PC-3 (cell line): ENCODE data around the gene ACR. TPM values are rescaled to one million over a fixed set of nuclear protein-coding genes. Genes with fewer than 3 reads are reported as not detected.
"Not testable (repeated sequence)": the region's sequence is repeated elsewhere in the genome, so short reads cannot be mapped to it uniquely, and the experiment has no call there.

Experiments used
- ATAC-seq: fragments of 200-7000 bp; cut with Tn5 transposase; 2 replicates; pipeline ENCODE4 v1.9.1; 2020; ENCODE audit warnings: mild to moderate bottlenecking, moderate library complexity
- BruUV-seq: library from RNA; stranded (reverse); fragments of 400-500 nt; replicated peaks from 2 replicates; lab custom pipeline; 2021; lab: Mats Ljungman, UMichigan
- CTCF ChIA-PET: fragments of 300-600 bp; sonication (Branson Sonifier 250); formaldehyde crosslinking; loops from one replicate; lab custom pipeline; 2022; ENCODE audit warnings: antibody characterized with exemption; lab: Charles Lee
- POLR2A ChIA-PET: fragments of 300-600 bp; sonication (Branson Sonifier 250); formaldehyde crosslinking; loops from one replicate; lab custom pipeline; 2022; ENCODE audit warnings: antibody characterized with exemption; ENCODE audit not compliant: unreplicated experiment; lab: Charles Lee
- DNase-seq: peaks from one replicate; pipeline ENCODE4 v3.0.0-alpha.2; 2015
- H2AFZ ChIP-seq: fragments of 300-600 bp; sonication (generic); 2 replicates; pipeline ENCODE4 v1.6.0; 2016; ENCODE audit warnings: antibody characterized with exemption, low read length
- H3F3A ChIP-seq: fragments of 300-600 bp; sonication (generic); one replicate; pipeline ENCODE4 v1.6.0; 2017; ENCODE audit warnings: antibody characterized with exemption, low read length, control low read depth, mild to moderate bottlenecking; ENCODE audit not compliant: unreplicated experiment
- H3K27ac ChIP-seq: fragments of 300-600 bp; sonication (generic); 2 replicates; pipeline ENCODE4 v1.5.1; 2016; ENCODE audit warnings: mild to moderate bottlenecking, low read length
- H3K27me3 ChIP-seq: fragments of 300-600 bp; sonication (generic); 2 replicates; pipeline ENCODE4 v1.6.1; 2016; ENCODE audit warnings: low read length, mixed read lengths
- H3K36me3 ChIP-seq: fragments of 300-600 bp; sonication (generic); 2 replicates; pipeline ENCODE4 v1.6.1; 2016; ENCODE audit warnings: low read depth, mixed run types, low read length, mixed read lengths
- H3K4me1 ChIP-seq: fragments of 300-600 bp; sonication (generic); 2 replicates; pipeline ENCODE4 v1.5.1; 2016; ENCODE audit warnings: low read length; ENCODE audit not compliant: insufficient read depth
- H3K4me2 ChIP-seq: fragments of 300-600 bp; sonication (generic); 2 replicates; pipeline ENCODE4 v1.6.0; 2016; ENCODE audit warnings: low read length
- H3K4me3 ChIP-seq: fragments of 300-600 bp; sonication (generic); 2 replicates; pipeline ENCODE4 v1.5.1; 2016; ENCODE audit warnings: mild to moderate bottlenecking, low read length, mixed read lengths
- H3K79me2 ChIP-seq: fragments of 300-600 bp; sonication (generic); 2 replicates; pipeline ENCODE4 v1.6.1; 2017; ENCODE audit warnings: low read length, mixed read lengths
- H3K9ac ChIP-seq: fragments of 300-600 bp; sonication (generic); 2 replicates; pipeline ENCODE4 v1.6.0; 2016; ENCODE audit warnings: mild to moderate bottlenecking, low read length
- H3K9me2 ChIP-seq: fragments of 300-600 bp; sonication (generic); replicated peaks from 2 replicates; pipeline ENCODE4 v1.6.1; 2016; ENCODE audit warnings: mixed run types, low read length, mixed read lengths
- H3K9me3 ChIP-seq: fragments of 300-600 bp; sonication (generic); 2 replicates; pipeline ENCODE4 v1.6.1; 2016; ENCODE audit warnings: low read length, mixed read lengths
- H4K20me1 ChIP-seq: fragments of 300-600 bp; sonication (generic); 2 replicates; pipeline ENCODE4 v1.6.1; 2016; ENCODE audit warnings: low read length, mixed read lengths
- intact Hi-C: fragments of 100-400 bp; cut with micrococcal nuclease; formaldehyde crosslinking; loops from 2 replicates; pipeline ENCODE4 v1.9.0; 2023
- total RNA-seq: library from RNA; depleted of rRNA; stranded (reverse); fragments of >200 nt; gene quantifications from 2 replicates; pipeline ENCODE4 v1.2.3, GENCODE V29; 2014; rRNA removed

ACR gene
- total RNA-seq, 1 experiment from 2014 or later = not detected

- H3K9ac ChIP-seq, DNase-seq, H3K27ac ChIP-seq, H3K9me2 ChIP-seq, H3K4me3 ChIP-seq, H3K9me3 ChIP-seq, CTCF ChIA-PET, intact Hi-C loops, H3K4me1 ChIP-seq, H2AFZ ChIP-seq, ATAC-seq, H3K79me2 ChIP-seq, POLR2A ChIA-PET, BruUV-seq, H4K20me1 ChIP-seq, H3K27me3 ChIP-seq, H3K36me3 ChIP-seq, H3K4me2 ChIP-seq, H3F3A ChIP-seq: not testable (repeated sequence)
Observed at GRCh38 chr22:50785289-50785688, 47.3 kb downstream of the ACR start.

GRCh38 chr22:50786936-50787335 lies 48.9 kb downstream of the ACR start:
- H2AFZ ChIP-seq, ATAC-seq, H3K9me2 ChIP-seq, H3K27me3 ChIP-seq, intact Hi-C loops, H3K9me3 ChIP-seq, H3K79me2 ChIP-seq, BruUV-seq, DNase-seq, CTCF ChIA-PET, POLR2A ChIA-PET, H3K9ac ChIP-seq, H3K4me3 ChIP-seq, H3K4me2 ChIP-seq, H3F3A ChIP-seq, H4K20me1 ChIP-seq, H3K27ac ChIP-seq, H3K4me1 ChIP-seq, H3K36me3 ChIP-seq: not testable (repeated sequence)

Other genes starting within 250 kb of the ACR start
- 42.4 and 52.2 TPM in 2 replicates for gene LMF2, start 230.5 kb upstream of the ACR start, total RNA-seq
- gene NCAPH2, start 230.0 kb upstream of the ACR start, total RNA-seq = 75.4 and 92.1 TPM in 2 replicates
- gene SCO2, start 212.6 kb upstream of the ACR start, total RNA-seq = 5.7 and 5.8 TPM in 2 replicates
- 12.3 and 21.8 TPM in 2 replicates for gene TYMP, start 208.2 kb upstream of the ACR start, total RNA-seq
- 0.35 TPM in 1 of 2 replicates, not detected in the other for gene KLHDC7B, start 192.3 kb upstream of the ACR start, total RNA-seq
- 1.3 TPM in 1 of 2 replicates, not detected in the other for gene SYCE3, start 175.3 kb upstream of the ACR start, total RNA-seq
- 13.1 and 17.5 TPM in 2 replicates for gene CPT1B, start 159.8 kb upstream of the ACR start, total RNA-seq
- gene CHKB, start 155.4 kb upstream of the ACR start, total RNA-seq = 27.0 and 31.5 TPM in 2 replicates
- gene MAPK8IP2, start 137.4 kb upstream of the ACR start, total RNA-seq = 1.2 and 1.5 TPM in 2 replicates
- gene ARSA, start 110.1 kb upstream of the ACR start, total RNA-seq = 11.3 and 16.7 TPM in 2 replicates
- 3.7 and 6.8 TPM in 2 replicates for gene SHANK3, start 65.4 kb upstream of the ACR start, total RNA-seq
- 6.3 and 6.6 TPM in 2 replicates for gene RABL2B, start 45.4 kb downstream of the ACR start, total RNA-seq